Common myeloid progenitor, CD34-positive (primary cell): ENCODE data around the gene ZNF778.
"Not testable (repeated sequence)": the region's sequence is repeated elsewhere in the genome, so short reads cannot be mapped to it uniquely, and the experiment has no call there.

Experiments
- CTCF ChIA-PET: fragments of 350-600 bp; sonication (Branson Sonifier 250); formaldehyde crosslinking; loops from one replicate; lab custom pipeline; 2021; ENCODE audit warnings: antibody characterized with exemption; lab: Charles Lee
- POLR2A ChIA-PET: fragments of 350-600 bp; sonication (Branson Sonifier 250); formaldehyde crosslinking; loops from one replicate; lab custom pipeline; 2021; ENCODE audit warnings: antibody characterized with exemption; lab: Charles Lee
- DNase-seq, 3 donors: peaks; one replicate each; pipeline versions ENCODE4 v3.0.0 to v3.0.0-alpha.2; 2013
- H3K27ac ChIP-seq, 2 experiments: 1 replicate in 1 of 2; 2 replicates in 1 of 2; pipeline ENCODE4 v1.7.0; 2013; ENCODE audit warnings: inconsistent platforms in 2 of 2, low read length in 2 of 2, mild to moderate bottlenecking in 2 of 2, low read depth in 1 of 2, moderate library complexity in 1 of 2; ENCODE audit not compliant: severe bottlenecking in 2 of 2, insufficient read depth in 1 of 2, poor library complexity in 1 of 2
- H3K27me3 ChIP-seq, 5 experiments: replicated peaks in 2 of 5; 1 replicate in 3 of 5; 2 replicates in 2 of 5; pipeline versions ENCODE4 v1.6.1 to v1.7.0; 2013; ENCODE audit warnings: low read length in 4 of 5, mild to moderate bottlenecking in 2 of 5, moderate library complexity in 2 of 5, inconsistent platforms in 1 of 5; ENCODE audit not compliant: insufficient read depth in 5 of 5, control insufficient read depth in 4 of 5
- H3K36me3 ChIP-seq, 4 experiments: 1 replicate in 2 of 4; 2 replicates in 2 of 4; pipeline versions ENCODE4 v1.6.1 to v1.7.0; 2013; ENCODE audit warnings: low read length in 3 of 4, control low read depth in 1 of 4, mild to moderate bottlenecking in 1 of 4; ENCODE audit not compliant: control insufficient read depth in 4 of 4, insufficient read depth in 4 of 4
- H3K4me1 ChIP-seq, 4 experiments: 1 replicate in 3 of 4; 2 replicates in 1 of 4; pipeline versions ENCODE4 v1.6.1 to v1.7.1; 2013; ENCODE audit warnings: low read length in 3 of 4, mild to moderate bottlenecking in 3 of 4, control low read depth in 1 of 4, inconsistent platforms in 1 of 4, moderate library complexity in 1 of 4; ENCODE audit not compliant: control insufficient read depth in 4 of 4, insufficient read depth in 4 of 4; ENCODE audit errors: control extremely low read depth in 1 of 4
- H3K4me3 ChIP-seq, 7 experiments: 1 replicate in 4 of 7; 2 replicates in 3 of 7; pipeline versions ENCODE4 v1.5.1 to v1.7.0; 2013; ENCODE audit warnings: mild to moderate bottlenecking in 7 of 7, low read length in 6 of 7, moderate library complexity in 6 of 7, inconsistent platforms in 2 of 7, low read depth in 2 of 7, control low read depth in 1 of 7; ENCODE audit not compliant: insufficient read depth in 4 of 7, control insufficient read depth in 1 of 7; ENCODE audit errors: extremely low read depth in 1 of 7
- H3K9me3 ChIP-seq, 5 experiments: 1 replicate in 4 of 5; 2 replicates in 1 of 5; pipeline versions ENCODE4 v1.6.1 to v1.7.1; 2013; ENCODE audit warnings: low read length in 4 of 5, mild to moderate bottlenecking in 2 of 5, inconsistent platforms in 1 of 5, low read depth in 1 of 5, moderate library complexity in 1 of 5; ENCODE audit not compliant: control insufficient read depth in 4 of 5, insufficient read depth in 2 of 5; ENCODE audit errors: control extremely low read depth in 1 of 5
- WGBS: methylation state at CpG from one replicate; pipeline ENCODE4 v1.1.5; 2013; ENCODE audit not compliant: insufficient coverage; 5-methylcytosine and 5-hydroxymethylcytosine counted together

The ZNF778 gene

GRCh38 chr16:89259901-89260300 lies 42.4 kb downstream of the ZNF778 start:
- 97% methylated on average over 8 of the region's 13 CpGs for WGBS
- POLR2A ChIA-PET: not testable (repeated sequence)

GRCh38 chr16:89261691-89262563 lies 44.4 kb downstream of the ZNF778 start:
- POLR2A ChIA-PET: no interaction called here
- peaks cover 0 to 19% (median 12%) of the 10 kb centered on the region in 4 experiments for H3K36me3 ChIP-seq
- no peak for DNase-seq
- CTCF ChIA-PET: interaction anchor here (1.5 kb wide), 1 partner anchor 27 kb away, joined by 5 read pairs; no protein-coding TSS in a partner anchor
- H3K9me3 ChIP-seq: peaks cover 0 to 7% (median 3%) of the 10 kb centered on the region in 5 experiments
- 94% methylated on average over 23 of the region's 30 CpGs for WGBS
- peaks cover 0 to 15% (median 8%) of the 10 kb centered on the region in 5 experiments for H3K27me3 ChIP-seq
- peaks cover 0 to 12% (median 9%) of the 10 kb centered on the region in 4 experiments for H3K4me1 ChIP-seq
- H3K27ac ChIP-seq: no peak overlapping the region
- no peak overlapping the region for H3K4me3 ChIP-seq

More at GRCh38 chr16:89259901-89260300, 42.4 kb downstream of the ZNF778 start:
- CTCF ChIA-PET: interaction anchor here (0.6 to 0.7 kb wide), 2 partner anchors 14 to 435 kb away, joined by 3 read pairs; no protein-coding TSS in a partner anchor
- Histone ChIP-seq H3K27me3 (peaks cover 0 to 31% (median 8%) of the 10 kb centered on the region in 5 experiments), H3K4me1 (peaks cover 0 to 21% (median 16%) of the 10 kb centered on the region in 4 experiments)
- not testable (repeated sequence) for DNase-seq, H3K9me3 ChIP-seq, H3K4me3 ChIP-seq, H3K36me3 ChIP-seq, H3K27ac ChIP-seq

- Histone ChIP-seq H3K9me3 (peaks cover 0 to 7% (median 3%) of the 10 kb centered on the region in 5 experiments), H3K36me3 (peaks cover under 1 to 38% (median 27%) of the 10 kb centered on the region in 4 experiments), H3K4me3 (no peak overlapping the region), H3K4me1 (peaks cover 0 to 5% (median 0%) of the 10 kb centered on the region in 4 experiments), H3K27me3 (no peaks in the 10 kb centered on the region), H3K27ac (no peak overlapping the region)
- ChIA-PET POLR2A (no interaction called here), CTCF (interaction anchor here (0.8 to 1.5 kb wide), 4 partner anchors 25 to 43 kb away, joined by 3 to 5 read pairs (median 4); no protein-coding TSS in a partner anchor)
- DNase-seq: no peak
- WGBS: 87% methylated on average over 10 of the region's 19 CpGs
Measured at GRCh38 chr16:89264800-89265550, 47.5 kb downstream of the ZNF778 start.

- WGBS: 96% methylated on average over 21 of the region's 21 CpGs
- CTCF ChIA-PET: interaction anchor here (1.4 to 1.5 kb wide), 2 partner anchors 25 to 32 kb away, joined by 4 to 5 read pairs; no protein-coding TSS in a partner anchor
Measured at GRCh38 chr16:89265647-89266046, 48.1 kb downstream of the ZNF778 start.

GRCh38 chr16:89266521-89267134 lies 49.1 kb downstream of the ZNF778 start:
- ChIA-PET CTCF (interaction anchor here (1.4 kb wide), 1 partner anchor 31 kb away, joined by 5 read pairs; no protein-coding TSS in a partner anchor), POLR2A (no interaction called here)
- H3K4me1 ChIP-seq: peaks cover 0 to 2% (median 0%) of the 10 kb centered on the region in 4 experiments
- H3K27ac ChIP-seq: no peak overlapping the region
- no peak overlapping the region for H3K4me3 ChIP-seq
- H3K27me3 ChIP-seq: no peaks in the 10 kb centered on the region
- peaks cover 4 to 54% (median 37%) of the 10 kb centered on the region in 4 experiments for H3K36me3 ChIP-seq
- H3K9me3 ChIP-seq: peaks cover 0 to 7% (median 3%) of the 10 kb centered on the region in 5 experiments
- 98% methylated on average over 11 of the region's 17 CpGs for WGBS
- DNase-seq: no peak

More at GRCh38 chr16:89265647-89266046, 48.1 kb downstream of the ZNF778 start:
- POLR2A ChIA-PET: no interaction called here
- H3K4me1 ChIP-seq: peaks cover 0 to 5% (median 0%) of the 10 kb centered on the region in 4 experiments
- H3K4me3 ChIP-seq: no peak overlapping the region
- DNase-seq: no peak
- no peak overlapping the region for H3K27ac ChIP-seq
- no peaks in the 10 kb centered on the region for H3K27me3 ChIP-seq
- peaks cover 4 to 45% (median 33%) of the 10 kb centered on the region in 4 experiments for H3K36me3 ChIP-seq
- H3K9me3 ChIP-seq: peaks cover 0 to 7% (median 3%) of the 10 kb centered on the region in 5 experiments

- POLR2A ChIA-PET: not testable (repeated sequence)
- H3K36me3 ChIP-seq: peaks cover 4 to 64% (median 43%) of the 10 kb centered on the region in 4 experiments
Measured at GRCh38 chr16:89267746-89268145, 50.2 kb downstream of the ZNF778 start.

More at GRCh38 chr16:89267746-89268145, 50.2 kb downstream of the ZNF778 start:
- H3K27me3 ChIP-seq, H3K4me1 ChIP-seq, DNase-seq, H3K9me3 ChIP-seq, CTCF ChIA-PET, H3K4me3 ChIP-seq, H3K27ac ChIP-seq: not testable (repeated sequence)
- no CpG with 5 or more reads among the region's 15 CpGs for WGBS
